Lower leg skin (tissue), 4 donors: Measurements from ENCODE around the gene CD74. TPM values are rescaled to one million over a fixed set of nuclear protein-coding genes. Genes with fewer than 3 reads are reported as not detected.

Source experiments
- DNase-seq, 2 donors: peaks; one replicate each; pipeline ENCODE4 v3.0.0-alpha.2; 2019; ENCODE audit warnings: low spot score in 2 of 2
- H3K4me3 ChIP-seq: fragments of 200-600 bp; sonication (generic); 2 replicates; pipeline ENCODE4 v1.5.1; 2017; ENCODE audit warnings: mild to moderate bottlenecking, low read depth; ENCODE audit not compliant: poor library complexity, severe bottlenecking
- CTCF ChIP-seq, 3 donors: fragments of 450-650 bp; IDR thresholded peaks; one replicate each; pipeline ENCODE4 v1.5.1; 2016; ENCODE audit warnings: antibody characterized with exemption in 3 of 3, mild to moderate bottlenecking in 3 of 3, moderate library complexity in 2 of 3
- POLR2A ChIP-seq, 2 donors: fragments of 450-650 bp; IDR thresholded peaks; one replicate each; pipeline ENCODE4 v1.6.1; 2016 to 2017; ENCODE audit warnings: antibody characterized with exemption in 2 of 2, mild to moderate bottlenecking in 1 of 2, moderate library complexity in 1 of 2
- WGBS, 2 donors: methylation state at CpG; one replicate each; pipeline ENCODE4 v1.1.5; 2018; 5-methylcytosine and 5-hydroxymethylcytosine counted together
- intact Hi-C: fragments of 100-400 bp; cut with DNase I; formaldehyde crosslinking; loops from one replicate; pipeline ENCODE4 v1.15.0; 2023; ENCODE audit warnings: low total_unique reads
- total RNA-seq, 4 donors: library from RNA; depleted of rRNA; stranded (reverse); fragments of >200 nt; gene quantifications; one replicate each; pipeline ENCODE4 v1.1.0, GENCODE V29; 2016

Gene CD74
- total RNA-seq, 4 donors from 2014 or later = 500 to 762 (median 613) TPM

GRCh38 chr5:150364004-150364403, 48.7 kb downstream of the CD74 start:
- TF ChIP-seq CTCF (IDR thresholded peaks at IDR 0.05) = no peak
- TF ChIP-seq POLR2A (IDR thresholded peaks at IDR 0.05) = no peak
- no peak overlapping the region for H3K4me3 ChIP-seq
- DNase-seq = no peak
- 87 to 92% methylated on average over 9 of the region's 9 CpGs for WGBS, 2 donors
- intact Hi-C loops = no loop called here

GRCh38 chr5:150363185-150363584, 49.5 kb downstream of the CD74 start:
- intact Hi-C loops = no loop called here
- WGBS, 2 donors = 93 to 100% methylated on average over 2 of the region's 2 CpGs
- no peak for DNase-seq
- TF ChIP-seq CTCF (IDR thresholded peaks at IDR 0.05) = no peak
- no peak for TF ChIP-seq POLR2A (IDR thresholded peaks at IDR 0.05)
- H3K4me3 ChIP-seq = no peak overlapping the region

- WGBS, 2 donors = 87 to 93% methylated on average over 1 of the region's 1 CpG
- intact Hi-C loops = no loop called here
- no peak overlapping the region for H3K4me3 ChIP-seq
- DNase-seq = no peak
- no peak for TF ChIP-seq CTCF (IDR thresholded peaks at IDR 0.05)
- TF ChIP-seq POLR2A (IDR thresholded peaks at IDR 0.05) = no peak
These were observed 51.4 kb downstream of the CD74 start for GRCh38 chr5:150361301-150361700.

GRCh38 chr5:150358261-150359095, 54.2 kb downstream of the CD74 start:
- 40 to 44% methylated on average over 23 of the region's 23 CpGs for WGBS, 2 donors
- DNase-seq = no peak
- peak overlapping the region; percentile 78 for H3K4me3 ChIP-seq
- intact Hi-C loops = no loop called here
- no peak for TF ChIP-seq CTCF (IDR thresholded peaks at IDR 0.05)
- TF ChIP-seq POLR2A (IDR thresholded peaks at IDR 0.05) = no peak

- 0 to 1% methylated on average over 55 to 85 of the region's 90 CpGs for WGBS, 2 donors
- intact Hi-C loops = no loop called here
- TF ChIP-seq CTCF (IDR thresholded peaks at IDR 0.05) = no peak
- TF ChIP-seq POLR2A (IDR thresholded peaks at IDR 0.05) = no peak
- DNase-seq = peak; percentile 97 to 99
- H3K4me3 ChIP-seq = peak within 1 kb of the TSS; percentile 78
These were observed 55.1 kb downstream of the CD74 start, which contains the start of gene TCOF1 for GRCh38 chr5:150357326-150358260. Gene TCOF1 (plus strand): TSS chr5:150357697. CDS start chr5:150357747, 50 bp downstream.
